PFSK-1 (cell line): ENCODE data around the gene COL25A1.

Experiments used
- POLR2AphosphoS5 ChIP-seq: IDR thresholded peaks from 2 replicates; pipeline ENCODE4 v1.6.1; 2012; ENCODE audit warnings: low read depth, mild to moderate bottlenecking, control low read depth, low read length, moderate library complexity
- SIN3A ChIP-seq: IDR thresholded peaks from 2 replicates; pipeline ENCODE4 v1.6.1; 2012; ENCODE audit warnings: mild to moderate bottlenecking, low read length, moderate library complexity, borderline replicate concordance; ENCODE audit not compliant: insufficient read depth
- TF ChIP-seq, protein P1 (sequence below), 2 experiments: IDR thresholded peaks; 2 replicates each; pipeline versions ENCODE4 v1.6.1 to v1.8.0; 2011 to 2012; ENCODE audit warnings: low read depth in 2 of 2, low read length in 2 of 2, control low read depth in 1 of 2, inconsistent platforms in 1 of 2, mild to moderate bottlenecking in 1 of 2, moderate library complexity in 1 of 2; ENCODE audit not compliant: insufficient read depth in 1 of 2

DNA sequence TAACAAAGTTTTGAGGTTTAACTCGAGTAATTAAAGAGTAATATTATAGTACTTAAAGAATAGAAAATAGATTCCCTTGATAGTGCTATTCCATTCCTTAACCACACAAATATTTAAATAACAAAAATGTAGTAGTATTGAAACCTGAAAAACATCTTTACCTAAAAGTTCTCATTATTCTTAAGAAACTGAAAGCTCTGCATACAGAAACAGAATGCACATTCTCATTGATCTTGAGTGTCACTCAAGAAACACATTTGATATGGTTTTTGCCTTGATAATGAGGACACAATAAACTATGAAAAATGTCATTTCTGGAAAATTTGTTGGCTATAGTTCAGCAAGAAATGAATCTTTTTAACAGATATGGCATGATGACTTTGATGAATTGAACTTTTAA, 268.5 kb downstream of the COL25A1 start:
- no peak for TF ChIP-seq POLR2AphosphoS5
- no peak for TF ChIP-seq SIN3A
- TF ChIP-seq, protein P1, sequence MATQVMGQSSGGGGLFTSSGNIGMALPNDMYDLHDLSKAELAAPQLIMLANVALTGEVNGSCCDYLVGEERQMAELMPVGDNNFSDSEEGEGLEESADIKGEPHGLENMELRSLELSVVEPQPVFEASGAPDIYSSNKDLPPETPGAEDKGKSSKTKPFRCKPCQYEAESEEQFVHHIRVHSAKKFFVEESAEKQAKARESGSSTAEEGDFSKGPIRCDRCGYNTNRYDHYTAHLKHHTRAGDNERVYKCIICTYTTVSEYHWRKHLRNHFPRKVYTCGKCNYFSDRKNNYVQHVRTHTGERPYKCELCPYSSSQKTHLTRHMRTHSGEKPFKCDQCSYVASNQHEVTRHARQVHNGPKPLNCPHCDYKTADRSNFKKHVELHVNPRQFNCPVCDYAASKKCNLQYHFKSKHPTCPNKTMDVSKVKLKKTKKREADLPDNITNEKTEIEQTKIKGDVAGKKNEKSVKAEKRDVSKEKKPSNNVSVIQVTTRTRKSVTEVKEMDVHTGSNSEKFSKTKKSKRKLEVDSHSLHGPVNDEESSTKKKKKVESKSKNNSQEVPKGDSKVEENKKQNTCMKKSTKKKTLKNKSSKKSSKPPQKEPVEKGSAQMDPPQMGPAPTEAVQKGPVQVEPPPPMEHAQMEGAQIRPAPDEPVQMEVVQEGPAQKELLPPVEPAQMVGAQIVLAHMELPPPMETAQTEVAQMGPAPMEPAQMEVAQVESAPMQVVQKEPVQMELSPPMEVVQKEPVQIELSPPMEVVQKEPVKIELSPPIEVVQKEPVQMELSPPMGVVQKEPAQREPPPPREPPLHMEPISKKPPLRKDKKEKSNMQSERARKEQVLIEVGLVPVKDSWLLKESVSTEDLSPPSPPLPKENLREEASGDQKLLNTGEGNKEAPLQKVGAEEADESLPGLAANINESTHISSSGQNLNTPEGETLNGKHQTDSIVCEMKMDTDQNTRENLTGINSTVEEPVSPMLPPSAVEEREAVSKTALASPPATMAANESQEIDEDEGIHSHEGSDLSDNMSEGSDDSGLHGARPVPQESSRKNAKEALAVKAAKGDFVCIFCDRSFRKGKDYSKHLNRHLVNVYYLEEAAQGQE (IDR thresholded peaks at IDR 0.05; ENCODE audit: insufficient read depth in 1 of 2, low read depth in 2 of 2, low read length in 2 of 2), result no peak
